Right renal cortex interstitium (tissue), 3 donors: ENCODE results near the gene MED23. TPM values are rescaled to one million over a fixed set of nuclear protein-coding genes. Genes with fewer than 3 reads are reported as not detected.

Source experiments
- DNase-seq, 3 donors: peaks; one replicate each; pipeline ENCODE4 v3.0.0-alpha.2; 2013; ENCODE audit warnings: low read depth in 3 of 3, low spot score in 2 of 3
- polyA plus RNA-seq, 3 donors: library from polyadenylated mRNA; unstranded; fragments of 120-200 nt; gene quantifications; one replicate each; pipeline ENCODE4 v1.2.1, GENCODE V29; 2013; ENCODE audit not compliant: insufficient read length in 3 of 3

The MED23 gene
- polyA plus RNA-seq, 3 donors = 50.0 to 52.3 (median 50.7) TPM

DNA sequence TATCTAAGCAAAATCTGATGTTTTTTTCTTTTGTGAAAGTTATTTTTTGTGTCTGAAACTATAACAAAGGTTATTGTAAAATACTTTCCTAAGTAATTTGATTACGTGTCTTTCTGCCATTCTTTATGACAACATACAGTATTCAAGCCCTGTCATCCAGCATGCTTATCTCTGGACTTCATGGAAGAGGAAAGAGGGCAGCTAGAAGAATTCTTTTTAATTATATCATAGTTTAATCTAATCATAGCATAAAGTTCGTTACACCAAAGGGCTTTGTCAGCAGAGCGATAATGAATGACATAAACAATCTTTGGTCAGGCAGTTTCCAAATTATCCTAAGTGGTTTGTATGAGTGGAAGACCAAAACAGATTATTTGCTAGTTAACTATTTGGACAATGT, 12.5 kb upstream of the MED23 start:
- no peak for DNase-seq

DNA sequence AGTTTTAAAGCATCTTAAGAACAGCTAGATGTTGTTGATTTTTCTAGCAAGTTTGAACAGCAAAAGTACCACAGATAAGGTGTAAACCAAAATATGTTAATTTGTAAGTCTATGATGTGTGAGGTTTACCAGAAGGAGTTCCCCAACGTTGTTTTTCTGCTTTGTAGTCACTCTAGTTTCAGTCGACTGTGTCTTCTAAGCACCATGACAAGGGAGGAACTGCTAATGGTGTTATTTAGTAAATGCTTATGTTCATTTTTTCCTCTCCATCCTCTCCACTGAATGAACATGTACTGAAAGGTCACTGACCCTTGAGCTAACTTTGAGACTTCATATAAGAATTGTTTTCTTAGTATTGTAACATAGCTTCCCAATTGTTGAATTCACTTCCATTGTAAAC, 12.1 kb upstream of the MED23 start:
- DNase-seq = no peak

DNA sequence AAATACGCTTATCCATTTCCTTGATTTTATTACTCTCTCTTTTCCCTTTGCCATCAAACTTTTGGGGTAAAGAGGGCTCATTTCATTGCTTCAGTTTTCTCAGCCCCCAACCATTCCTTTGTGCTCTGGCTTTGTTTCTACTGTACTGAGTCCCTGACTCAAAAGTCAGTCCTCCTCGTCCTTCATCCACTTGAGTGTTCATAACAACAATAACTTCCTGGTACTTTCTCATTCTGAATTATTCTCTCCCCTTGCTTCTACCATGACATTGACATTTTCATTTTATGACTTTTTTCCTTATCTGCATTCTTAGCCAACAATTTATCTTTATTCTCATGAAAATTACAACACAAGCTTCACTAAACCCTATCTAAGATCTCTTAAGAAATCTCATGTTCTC, 10.0 kb upstream of the MED23 start:
- DNase-seq = no peak

DNA sequence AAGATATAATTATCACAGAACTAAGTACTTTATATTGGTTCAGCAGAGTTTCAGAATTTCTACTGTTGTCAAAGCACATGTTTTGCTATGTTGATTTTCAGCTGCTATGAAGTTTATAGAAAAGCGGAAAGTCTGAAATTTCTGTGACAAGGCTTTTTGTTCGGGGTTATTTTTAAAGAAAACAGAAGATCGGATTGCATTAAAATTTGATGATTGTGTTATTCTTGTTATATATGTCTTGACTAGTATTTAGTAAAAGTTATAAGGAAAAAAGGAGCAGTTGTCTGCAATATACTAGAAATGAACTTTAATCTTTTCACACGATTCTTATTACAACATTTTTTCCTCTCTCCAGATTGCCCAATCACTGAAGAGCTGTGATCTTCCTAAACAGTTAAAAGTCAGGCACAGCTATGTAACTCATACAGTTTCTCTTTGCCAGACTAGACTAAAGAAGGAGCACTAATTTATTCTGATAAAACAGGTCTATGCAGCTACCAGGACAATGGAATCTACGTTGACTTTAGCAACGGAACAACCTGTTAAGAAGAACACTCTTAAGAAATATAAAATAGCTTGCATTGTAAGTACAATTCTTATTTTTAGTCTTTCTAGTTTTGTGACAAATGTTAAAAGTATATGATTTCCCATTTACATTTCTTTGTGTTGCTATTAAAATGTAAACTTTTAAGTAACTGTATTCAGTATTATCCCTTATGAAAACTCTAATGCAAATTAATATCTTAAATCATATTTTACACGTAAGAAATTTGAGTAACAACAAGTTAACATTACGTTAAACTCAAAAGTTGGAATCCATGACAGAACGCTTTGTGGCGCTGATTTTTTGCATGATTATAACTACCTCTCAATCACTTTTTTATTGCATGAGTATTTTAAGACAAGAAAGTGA, 9.1 kb upstream of the MED23 start, which contains the start of gene ENPP3:
Gene ENPP3, plus strand, starts transcription at position 423 of the 913 bp plus-strand sequence. Its CDS starts 83 bp downstream, at position 506.
- DNase-seq = no peak

DNA sequence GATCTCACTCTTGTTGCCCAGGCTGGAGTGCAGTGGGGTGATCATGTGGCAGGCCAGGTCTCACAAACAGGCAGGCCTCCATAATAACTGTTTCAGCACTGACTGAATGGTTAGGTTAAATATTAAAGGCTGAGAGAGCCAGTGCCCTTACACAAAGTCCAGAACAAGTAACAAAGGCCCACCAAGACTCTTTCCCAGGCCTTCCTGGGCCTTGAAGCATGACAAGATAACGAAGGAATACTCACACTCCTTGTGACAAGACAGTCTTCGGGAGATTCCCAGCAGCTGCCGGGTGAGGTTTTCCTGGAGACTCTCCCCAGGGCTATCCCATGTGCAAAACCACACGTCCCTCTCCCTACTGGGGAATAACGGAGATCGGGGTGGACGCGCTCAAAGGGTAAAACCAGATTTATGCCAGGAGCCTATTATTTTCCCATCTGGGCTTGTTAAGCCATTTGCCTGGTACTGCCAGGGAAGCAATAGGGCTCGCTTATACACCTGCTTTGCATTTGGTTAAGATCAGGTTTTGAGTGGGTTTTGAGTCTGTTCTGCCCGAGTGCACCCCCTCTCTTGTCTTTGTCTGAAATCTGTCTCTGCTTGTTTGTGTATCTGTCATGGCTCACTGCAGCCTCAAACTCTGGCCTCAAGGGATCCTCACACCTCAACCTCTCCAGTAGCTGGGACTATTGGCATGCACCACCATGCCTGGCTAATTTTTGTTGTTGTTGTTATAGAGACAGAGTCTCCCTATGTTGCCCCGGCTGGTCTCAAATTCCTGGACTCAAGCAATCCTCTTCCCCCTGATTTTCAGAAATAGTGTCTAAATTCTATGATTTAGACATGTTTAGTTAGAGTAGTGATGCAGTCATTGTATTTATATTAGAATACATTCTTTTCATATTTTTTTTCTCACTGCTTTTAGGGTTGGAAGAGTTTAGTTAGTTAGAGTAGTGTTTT, 7.6 kb upstream of the MED23 start:
- DNase-seq = no peak

DNA sequence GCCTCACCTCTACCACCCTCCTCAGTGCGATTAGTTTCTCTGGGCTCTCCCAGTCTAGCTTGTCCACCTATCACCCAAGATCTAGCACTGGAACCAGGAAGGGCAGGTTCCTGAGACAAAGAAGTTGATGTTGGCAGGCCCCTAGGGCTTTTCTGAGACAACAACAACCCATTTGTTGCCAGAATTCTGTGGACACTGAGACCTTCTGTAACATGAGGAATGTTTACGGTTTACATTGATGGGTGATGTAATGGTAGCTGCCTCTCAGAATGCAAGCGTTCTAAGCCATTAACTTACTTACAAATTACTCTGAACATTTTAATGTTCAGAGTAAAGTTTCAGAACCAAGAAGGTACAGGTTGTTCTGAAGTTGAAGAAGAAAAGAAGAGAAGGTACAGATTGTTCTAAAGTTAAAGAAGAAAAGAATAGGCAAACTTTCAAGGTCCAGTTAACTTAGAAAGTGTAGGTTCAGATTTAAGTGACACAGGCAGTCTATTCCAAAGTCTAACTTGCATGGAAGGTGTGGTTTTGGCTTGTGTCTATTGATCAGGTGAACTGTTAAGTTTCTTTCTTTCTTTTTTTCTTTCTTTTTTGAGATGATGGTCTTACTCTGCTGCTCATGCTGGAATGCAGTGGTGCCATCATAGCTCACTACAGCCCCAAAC, 3.7 kb upstream of the MED23 start:
- DNase-seq = no peak

DNA sequence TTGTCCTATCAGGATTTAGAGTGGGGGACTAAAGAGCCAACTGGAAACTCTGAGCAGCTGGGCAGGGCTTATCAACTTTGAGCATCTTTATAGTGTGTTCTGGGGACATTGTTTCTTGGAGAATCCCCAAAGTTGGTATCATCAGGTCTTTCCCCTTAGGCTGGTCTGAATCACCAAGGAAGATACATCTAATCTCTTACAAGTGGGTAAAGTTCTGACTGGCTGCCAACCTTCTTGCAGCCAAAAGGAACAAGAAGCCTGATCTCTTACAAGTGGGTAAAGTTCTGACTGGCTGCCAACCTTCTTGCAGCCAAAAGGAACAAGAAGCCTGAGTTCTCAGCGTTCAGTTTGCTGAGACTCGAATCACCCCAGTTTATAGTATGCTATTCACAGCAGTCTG, 1.6 kb upstream of the MED23 start:
- no peak for DNase-seq

DNA sequence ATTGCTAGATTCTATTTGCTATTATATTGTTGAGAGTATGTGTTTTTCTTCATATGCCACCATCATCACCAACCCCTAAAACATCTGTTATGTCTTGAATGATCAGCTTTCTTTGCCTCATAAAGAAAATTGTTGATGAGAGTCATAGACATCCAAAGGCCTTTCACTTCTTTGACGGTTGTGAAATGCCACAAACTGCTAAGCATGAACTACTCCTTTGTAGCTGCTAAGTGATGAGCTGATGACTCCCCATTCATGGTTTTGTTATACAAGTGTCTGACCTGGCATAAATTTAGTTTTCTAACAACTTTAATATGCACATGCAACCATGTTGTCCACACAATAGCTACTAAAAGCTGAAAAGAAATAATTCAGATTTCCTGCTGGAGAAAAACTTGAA, 684 bp upstream of the MED23 start:
- DNase-seq = no peak

DNA sequence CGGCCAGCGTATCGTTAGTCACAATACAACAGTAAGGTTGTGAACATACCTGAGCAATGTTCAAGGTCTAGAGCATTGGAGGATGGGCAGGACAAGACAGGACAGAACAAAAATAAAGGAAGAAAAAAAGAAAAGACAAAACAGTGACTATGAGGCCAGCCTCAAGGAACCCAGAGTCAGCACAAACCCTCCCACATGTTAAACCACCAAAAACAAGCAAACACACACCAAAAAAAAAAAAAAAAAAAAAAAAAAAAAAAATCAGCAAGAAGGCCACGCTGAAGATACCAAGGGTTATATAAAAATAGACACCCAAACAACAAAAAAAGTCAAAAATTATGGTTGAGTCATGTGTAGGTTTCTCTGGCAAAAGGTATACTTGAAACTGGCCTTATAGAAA, 12.8 kb downstream of the MED23 start:
- no peak for DNase-seq

DNA sequence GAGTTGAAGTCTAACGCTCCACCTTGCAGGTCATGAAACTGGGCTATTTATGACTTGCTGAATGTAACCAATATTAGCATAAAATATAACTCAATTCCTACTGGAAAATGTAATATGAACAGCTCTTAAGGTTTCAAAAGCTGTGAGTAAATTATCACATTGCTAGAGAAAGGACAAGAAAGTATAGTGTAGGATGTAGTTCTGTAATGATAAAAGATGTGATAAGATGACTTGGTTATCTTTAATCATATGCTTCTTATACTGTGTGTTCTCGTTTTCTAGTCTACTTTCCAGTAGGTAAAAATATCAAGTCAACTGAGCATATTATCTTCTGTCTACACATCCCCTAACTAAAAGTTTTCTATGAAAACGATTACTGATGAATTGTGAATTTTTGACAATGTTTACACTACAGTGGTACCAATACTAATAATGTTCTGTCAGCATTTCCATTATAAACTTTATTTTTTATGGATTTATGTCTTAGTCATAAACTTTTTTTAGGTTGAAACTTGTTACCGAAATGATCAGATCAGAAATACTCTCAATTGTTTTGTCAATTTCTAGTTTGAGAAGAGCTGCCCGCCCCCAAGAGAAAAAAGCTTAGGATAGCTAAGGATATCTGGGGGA, 14.6 kb downstream of the MED23 start:
- no peak for DNase-seq

DNA sequence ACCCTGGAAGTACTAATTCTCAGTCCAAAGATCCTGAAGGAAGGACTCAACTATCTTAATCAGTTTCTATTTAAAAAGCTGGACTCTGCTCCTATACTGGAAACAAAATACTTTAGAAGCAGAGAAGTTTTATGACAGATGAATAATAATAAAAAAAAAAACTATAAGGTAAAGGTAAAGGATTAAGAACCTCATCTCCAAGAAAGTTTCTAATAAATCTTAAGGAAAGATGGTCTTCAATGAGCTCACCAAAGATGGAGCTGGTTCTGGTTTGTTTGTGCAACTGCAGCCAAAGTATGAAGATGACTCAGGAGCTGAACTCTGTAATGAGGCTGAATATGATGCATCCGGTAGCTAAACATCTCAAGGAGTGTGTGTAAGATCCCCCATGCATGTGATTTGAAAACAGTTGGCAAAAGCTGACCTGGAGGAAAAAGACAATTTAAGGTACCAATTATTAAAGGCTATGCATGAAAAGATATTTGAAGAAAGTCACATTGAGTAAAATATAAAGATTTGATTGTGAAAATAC, 25.2 kb downstream of the MED23 start:
- DNase-seq = no peak

DNA sequence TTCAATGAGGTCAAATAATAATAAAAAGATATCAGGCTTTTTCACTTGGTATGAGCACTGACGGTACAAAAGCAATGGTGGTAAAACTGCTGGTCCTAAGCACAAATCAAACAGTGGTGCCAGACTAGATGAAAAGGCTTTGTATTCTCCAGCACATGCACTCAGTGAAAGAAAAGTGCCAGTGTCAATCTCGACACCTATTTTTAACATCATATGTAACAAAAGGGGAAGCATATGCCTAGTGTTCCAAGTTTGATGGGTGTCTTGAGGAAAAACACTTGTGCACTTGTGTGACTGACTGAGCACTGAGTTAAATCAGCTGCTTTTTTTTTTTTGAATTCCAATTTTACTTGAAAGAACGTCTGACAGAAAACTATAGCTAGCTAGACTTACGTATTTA, 27.3 kb downstream of the MED23 start:
- no peak for DNase-seq

DNA sequence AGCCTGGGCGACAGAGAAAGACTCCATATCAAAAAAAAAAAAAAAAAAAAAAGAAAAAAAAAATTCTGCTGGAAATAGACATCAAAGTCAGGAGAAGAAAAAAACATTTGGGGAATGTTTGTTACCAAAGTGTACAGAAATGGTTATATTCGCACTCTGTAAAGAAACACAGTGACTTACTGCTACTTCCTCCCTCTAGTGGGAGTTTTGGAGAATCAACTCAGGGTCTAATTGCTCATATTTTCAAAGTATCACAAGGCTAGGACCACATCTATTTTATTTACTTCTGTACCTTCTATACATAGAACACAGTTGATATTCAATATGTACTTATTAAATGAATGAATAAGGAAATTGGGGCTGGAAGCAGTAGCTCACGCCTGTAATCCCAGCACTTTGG, 30.6 kb downstream of the MED23 start:
- no peak for DNase-seq

DNA sequence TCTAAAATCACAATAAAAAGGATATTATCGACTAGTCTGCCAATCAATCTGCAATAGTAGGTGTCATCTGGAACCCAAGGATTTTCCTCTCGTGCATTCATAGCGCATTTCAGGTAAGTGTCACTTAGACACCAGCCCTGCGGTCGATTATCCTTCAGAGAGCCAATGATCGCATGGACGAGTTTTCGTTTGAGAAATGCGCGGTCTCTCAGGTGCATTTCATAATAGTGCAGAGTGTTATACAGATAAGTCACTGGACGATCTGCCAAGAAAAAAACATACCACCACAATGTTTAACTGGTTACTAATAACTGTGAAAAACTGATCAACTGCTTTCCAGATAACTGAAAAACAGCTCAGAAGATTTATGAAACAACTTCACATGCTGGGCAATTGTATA, 34.0 kb downstream of the MED23 start:
- DNase-seq = no peak

DNA sequence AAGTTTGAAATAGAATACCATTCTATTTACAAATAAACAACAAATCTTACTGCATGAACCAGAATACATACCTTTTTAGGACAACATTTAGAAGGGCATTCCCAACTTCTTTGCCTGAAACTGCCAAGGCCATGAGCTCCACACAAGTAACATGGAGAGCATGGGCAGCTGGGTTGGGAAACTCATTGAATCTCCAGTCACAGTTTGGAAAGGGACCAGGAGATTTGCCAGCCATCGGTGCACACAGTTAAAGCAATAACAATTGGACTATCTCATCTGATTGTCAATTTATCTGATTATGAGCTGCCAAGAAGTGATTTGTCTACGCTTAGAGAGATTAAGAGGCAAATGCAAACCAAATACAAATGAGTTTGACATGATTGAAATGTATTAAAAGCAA, 35.1 kb downstream of the MED23 start:
- DNase-seq = no peak

DNA sequence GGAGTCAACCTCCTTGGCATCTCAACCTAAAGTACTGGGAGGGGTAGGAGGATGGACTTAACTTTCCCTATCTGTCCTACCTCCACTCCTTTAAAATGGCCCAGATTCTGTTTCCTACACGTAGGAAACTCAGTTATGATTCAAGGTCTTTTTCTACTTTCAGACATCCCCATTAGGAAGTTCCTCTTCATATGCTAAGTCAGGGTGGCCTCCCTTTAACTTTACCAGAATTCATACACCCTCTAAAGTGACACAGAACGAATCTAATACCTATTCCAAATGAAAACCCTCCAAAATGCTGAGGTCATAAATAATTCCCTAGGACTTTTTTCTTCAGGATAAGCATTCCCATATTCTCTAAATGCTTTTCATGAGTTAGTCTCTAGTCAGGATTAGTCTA, 39.4 kb downstream of the MED23 start:
- no peak for DNase-seq

DNA sequence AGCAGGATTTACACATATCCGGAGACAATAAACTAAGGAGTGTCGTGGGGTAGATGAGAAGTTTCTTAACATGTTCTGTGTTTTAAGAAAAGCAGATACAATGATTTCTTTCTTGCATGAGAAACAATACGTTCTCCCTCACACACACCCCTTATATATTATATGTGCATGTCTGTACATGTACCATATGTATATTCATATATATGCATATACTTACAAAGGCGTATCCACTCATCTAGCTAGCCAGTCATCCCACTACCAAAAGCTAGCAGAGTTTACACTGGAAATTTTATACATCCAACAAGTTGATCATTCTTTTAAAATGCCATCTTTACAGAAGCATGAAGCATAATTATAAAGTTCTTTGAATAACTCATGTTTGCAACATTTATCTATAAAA, 40.1 kb downstream of the MED23 start:
- DNase-seq = no peak

DNA sequence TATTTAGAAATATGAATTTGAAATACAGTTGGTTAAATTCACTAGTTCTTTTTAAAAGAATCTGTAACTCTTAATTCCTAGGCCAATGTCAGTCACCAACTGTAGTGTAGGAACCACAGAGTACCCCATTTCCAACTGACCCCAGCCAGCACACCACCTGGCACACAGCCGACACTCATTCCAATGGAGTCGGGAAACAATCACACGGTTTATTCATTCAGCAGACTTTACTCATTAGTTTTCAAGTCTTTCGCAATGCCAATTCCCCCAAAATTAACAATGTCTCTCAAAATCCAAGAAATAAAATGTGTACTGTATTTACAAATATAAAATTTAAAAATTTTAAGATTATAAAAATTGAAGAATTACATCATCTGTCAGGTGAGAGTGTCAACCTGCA, 41.5 kb downstream of the MED23 start:
- DNase-seq = no peak

DNA sequence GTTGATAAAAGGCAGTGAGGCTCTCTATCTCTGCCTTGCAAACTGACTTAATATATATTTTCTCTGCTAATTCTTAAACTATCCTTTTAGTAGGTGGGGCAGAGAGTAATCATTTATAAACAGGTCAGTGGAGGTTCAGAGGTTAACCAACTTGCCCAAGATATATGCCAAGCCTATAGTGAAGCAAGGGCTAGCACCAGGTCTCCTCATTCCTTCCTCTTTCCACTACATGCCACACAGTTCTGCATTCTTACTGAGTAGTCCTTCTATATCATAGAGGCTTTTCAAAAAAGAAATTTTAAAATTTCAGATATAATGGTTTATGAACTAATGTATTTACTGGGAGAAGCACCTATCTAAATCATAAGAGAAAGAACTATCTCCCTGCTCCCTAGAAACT, 46.5 kb downstream of the MED23 start:
- DNase-seq = no peak

DNA sequence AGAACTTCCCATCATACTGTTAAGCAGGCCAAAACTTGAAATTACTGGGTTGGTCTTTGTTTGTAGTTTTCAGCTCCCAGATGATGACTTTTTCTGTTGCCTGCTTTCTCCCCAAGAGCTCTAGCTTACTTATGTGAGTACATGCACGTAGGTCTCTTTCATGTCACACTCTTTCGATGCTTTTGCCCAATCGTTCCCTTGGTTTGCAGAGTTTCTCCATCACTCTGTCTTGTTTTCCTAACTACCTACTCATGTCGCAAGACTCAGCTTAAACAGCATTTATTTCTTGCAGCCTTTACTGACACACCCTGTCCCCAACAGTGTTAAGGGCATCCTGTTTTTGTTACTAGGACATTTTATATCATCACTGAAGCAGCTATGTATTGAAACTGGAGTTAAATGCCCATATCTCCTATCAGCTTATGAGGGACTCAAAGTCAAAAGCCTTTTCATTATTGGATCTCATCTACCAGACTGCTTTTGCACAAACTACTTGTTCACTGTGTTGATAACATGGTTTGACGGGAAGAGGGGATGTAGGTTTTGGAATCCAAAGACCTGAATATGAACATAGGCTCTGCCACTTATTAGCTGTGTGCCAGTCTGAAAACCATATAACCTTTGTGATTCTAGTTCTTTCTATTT, 52.1 kb downstream of the MED23 start:
- DNase-seq = no peak
